GM21717 (cell line): Measurements from ENCODE around the gene OLAH.

ENCODE experiments used
- ATAC-seq: cut with Tn5 transposase; IDR thresholded peaks from one replicate; pipeline ENCODE4 v1.9.1; 2021; ENCODE audit warnings: mild to moderate bottlenecking, moderate library complexity; ENCODE audit not compliant: unreplicated experiment

OLAH gene

GRCh38 chr10:15068802-15069201, 25.1 kb downstream of the OLAH start:
- ATAC-seq, result no peak

- ATAC-seq, result no peak
Measured at GRCh38 chr10:15069230-15069629, 25.5 kb downstream of the OLAH start.

DNA sequence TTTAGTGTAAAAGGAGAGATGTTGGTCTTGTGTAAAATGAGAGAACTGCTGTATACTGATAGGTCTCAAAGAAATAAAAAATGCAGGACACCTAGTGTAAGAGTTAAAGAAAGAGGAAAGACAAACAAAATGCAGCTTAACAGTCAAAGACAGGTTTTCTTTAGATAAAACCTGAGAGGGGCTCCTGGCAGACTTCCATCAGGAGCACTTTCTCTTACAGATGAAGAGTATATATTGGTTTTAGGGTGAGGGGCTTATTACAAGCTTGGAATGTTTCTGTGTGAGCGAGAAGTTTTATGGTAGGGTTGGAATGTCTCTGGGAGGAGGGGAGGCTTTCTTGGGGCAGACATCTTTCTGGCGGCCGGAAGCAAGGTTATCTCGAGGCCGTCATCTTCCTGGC, 28.6 kb downstream of the OLAH start:
- no peak for ATAC-seq

- no peak for ATAC-seq
Measured at GRCh38 chr10:15075421-15075820, 31.7 kb downstream of the OLAH start.

- ATAC-seq, result no peak
Measured at GRCh38 chr10:15083674-15084501, 40.1 kb downstream of the OLAH start.

- ATAC-seq, result no peak
Measured at GRCh38 chr10:15084502-15084922, 40.8 kb downstream of the OLAH start.

- ATAC-seq, result peak; percentile 98
Measured at GRCh38 chr10:15088428-15089261, 44.9 kb downstream of the OLAH start, which contains the start of gene ACBD7. Gene ACBD7 (minus strand): TSS chr10:15088776. CDS start chr10:15088728, 48 bp downstream.

- no peak for ATAC-seq
Measured at GRCh38 chr10:15091418-15091817, 47.7 kb downstream of the OLAH start.

DNA sequence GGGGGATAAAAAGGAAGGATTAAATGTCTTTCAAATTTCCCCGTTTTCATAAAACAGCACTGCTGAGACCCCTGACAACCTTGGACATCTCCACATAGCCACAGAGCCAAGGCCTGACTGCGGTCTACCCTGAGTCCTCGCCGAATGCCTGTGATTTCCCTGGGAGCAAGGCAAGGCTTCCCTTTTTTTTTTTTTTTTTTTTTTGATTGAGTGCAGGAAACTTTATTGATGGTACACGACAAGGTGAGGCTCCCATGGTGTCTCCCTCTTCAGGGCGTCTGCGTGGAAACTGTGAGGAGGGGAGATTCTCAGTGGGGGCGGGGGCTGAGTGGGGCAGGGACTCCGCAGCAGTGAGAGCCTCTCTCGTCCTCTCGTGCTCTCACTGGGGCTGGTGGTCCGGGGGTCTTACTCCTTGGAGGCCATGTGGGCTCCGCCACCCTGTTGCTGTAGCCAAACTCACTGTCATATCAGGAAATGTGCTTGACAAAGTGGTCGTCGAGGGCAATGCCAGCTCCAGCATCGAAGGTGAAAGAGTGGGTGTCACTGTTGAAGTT, 49.2 kb downstream of the OLAH start:
- ATAC-seq, result no peak

- peak; percentile 10 for ATAC-seq
Measured at GRCh38 chr10:15096661-15097010, 52.9 kb downstream of the OLAH start.

DNA sequence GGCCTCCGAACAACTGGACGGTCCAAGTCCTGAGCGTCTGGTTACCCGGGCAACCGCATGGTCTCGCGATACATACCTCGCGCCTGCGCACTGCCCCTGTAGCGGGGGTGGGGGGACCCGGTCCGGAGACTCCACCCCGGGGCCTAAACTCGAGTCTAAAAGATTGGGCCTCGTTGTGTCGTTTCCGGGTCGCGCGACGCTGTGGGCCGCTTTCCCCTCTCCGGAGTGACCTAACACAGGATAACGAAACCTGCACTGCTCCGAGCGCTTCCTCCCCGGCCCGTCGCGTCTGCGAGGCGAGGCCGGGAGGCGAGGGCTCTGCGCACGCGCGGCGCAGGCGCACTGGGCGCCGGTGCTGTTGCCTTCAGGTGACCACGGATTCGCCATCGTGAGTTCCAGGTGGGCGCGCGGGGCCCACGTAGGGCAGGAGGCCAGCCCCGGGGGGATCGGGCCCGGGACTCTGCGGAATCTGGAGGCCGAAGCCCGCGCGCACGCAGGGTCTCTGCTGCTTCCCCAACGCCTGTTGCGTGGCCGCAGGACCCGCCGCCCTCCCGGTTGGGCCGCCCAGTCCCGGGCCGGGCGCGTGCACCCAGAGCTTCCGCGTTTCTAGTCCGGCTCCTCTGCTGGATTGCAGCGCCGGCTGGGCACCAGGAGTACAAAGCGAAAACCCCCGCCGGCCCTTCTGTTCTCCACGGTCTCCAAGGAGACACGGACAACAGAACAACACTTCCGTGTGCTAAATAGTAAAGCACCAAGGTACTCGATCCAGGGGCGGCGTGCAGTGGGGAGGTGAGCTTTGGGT, 53.5 kb downstream of the OLAH start, which contains the start of gene RPP38:
Gene RPP38, plus strand, starts transcription at position 345 of the 802 bp plus-strand sequence. CDS start 5,960 bp downstream, outside the sequence.
- peak; percentile 84 for ATAC-seq

DNA sequence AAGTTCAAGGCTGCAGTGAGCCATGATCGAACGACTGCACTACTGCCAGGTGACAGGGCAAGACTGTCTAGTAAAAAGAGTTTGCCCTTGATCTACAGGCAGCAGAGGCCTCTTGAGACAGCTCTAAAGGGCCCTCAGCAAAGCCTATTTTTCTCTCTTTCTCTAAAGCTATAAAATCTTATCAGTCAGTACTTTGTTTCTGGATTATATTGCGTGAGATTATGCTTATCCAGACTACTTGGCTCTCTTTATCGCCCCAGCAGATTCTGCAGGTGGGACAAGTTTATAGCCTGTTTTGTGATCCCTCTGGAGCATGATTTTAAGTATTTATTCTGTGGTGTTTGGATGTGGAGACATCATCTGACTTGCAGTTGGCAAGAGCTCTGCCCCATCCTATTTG, 56.1 kb downstream of the OLAH start:
- no peak for ATAC-seq

GRCh38 chr10:15103513-15103912, 59.8 kb downstream of the OLAH start:
- ATAC-seq, result no peak

GRCh38 chr10:15106352-15107013, 62.7 kb downstream of the OLAH start:
- peak; percentile 79 for ATAC-seq

- no peak for ATAC-seq
Measured at GRCh38 chr10:15112657-15113056, 68.9 kb downstream of the OLAH start.

- no peak for ATAC-seq
Measured at GRCh38 chr10:15113766-15114165, 70.0 kb downstream of the OLAH start.

DNA sequence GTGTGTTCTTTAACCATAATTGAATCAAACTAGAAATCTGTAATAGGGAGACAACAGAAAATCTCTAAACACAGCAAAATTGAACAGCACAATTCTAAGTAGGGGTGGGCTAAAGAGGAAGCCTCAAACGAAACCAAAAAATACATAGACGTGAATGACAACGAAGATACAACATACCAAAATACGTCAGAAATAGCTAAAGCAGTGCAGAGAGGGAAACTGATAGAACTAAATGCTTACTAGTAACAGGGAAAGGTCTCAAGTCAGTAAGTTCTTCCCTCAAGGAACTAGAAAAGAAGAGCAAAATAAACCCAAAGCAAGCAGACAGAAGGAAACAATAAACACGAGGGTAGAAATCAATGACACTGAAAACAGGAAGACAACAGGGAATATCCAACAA, 72.5 kb downstream of the OLAH start:
- ATAC-seq, result no peak

DNA sequence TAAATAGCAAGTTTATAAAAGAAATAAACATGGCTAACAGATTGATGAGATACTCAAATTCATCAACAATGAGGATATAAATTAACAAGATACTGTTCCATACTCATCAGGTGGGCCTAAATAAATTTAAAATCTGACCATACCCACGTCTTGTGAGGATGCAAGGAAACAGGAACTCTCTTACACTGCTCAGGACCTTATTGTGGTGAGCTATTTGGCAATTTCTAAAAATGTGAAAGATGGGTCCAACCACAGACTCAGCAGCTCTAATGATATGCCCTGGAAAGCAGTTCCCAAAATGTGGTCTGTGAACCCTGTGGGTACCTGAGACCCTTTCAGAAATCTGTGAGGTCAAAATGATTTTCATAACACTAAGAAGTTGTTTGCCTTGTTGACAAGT, 74.9 kb downstream of the OLAH start:
- ATAC-seq, result no peak

GRCh38 chr10:15120523-15120922, 76.8 kb downstream of the OLAH start:
- ATAC-seq, result no peak

DNA sequence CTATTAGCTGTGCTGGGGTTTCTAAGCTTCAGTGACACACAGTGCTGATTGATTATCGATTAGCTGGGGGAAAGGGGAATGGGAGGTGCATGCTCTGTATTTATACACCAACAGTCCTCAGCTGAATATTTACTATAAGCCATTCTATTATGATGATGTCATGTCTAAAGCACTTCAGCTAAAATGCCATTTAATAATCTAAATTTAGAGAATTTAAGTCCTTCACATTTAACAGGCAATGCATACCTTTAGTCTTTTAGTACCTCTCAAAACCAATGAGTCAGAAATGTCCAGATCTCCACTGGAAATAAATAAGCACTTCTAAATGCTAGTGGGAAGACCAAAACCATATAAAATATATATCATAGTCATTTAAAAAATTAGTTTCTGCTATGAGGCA, 78.0 kb downstream of the OLAH start:
- ATAC-seq, result no peak
